HPDE6-E6E7 (cell line): ENCODE results near the gene DBN1.
"Not testable (repeated sequence)": the region's sequence is repeated elsewhere in the genome, so short reads cannot be mapped to it uniquely, and the experiment has no call there.

Experiments
- DNase-seq: peaks from one replicate; pipeline ENCODE4 v3.0.0; 2011; ENCODE audit warnings: missing footprints; ENCODE audit errors: extremely low spot score

The DBN1 gene

GRCh38 chr5:177490992-177491391 lies 17.6 kb upstream of the DBN1 start:
- no peak for DNase-seq

- no peak for DNase-seq
These were observed 17.0 kb upstream of the DBN1 start for GRCh38 chr5:177490311-177490991.

GRCh38 chr5:177489119-177489716 lies 15.8 kb upstream of the DBN1 start:
- DNase-seq = no peak

- no peak for DNase-seq
These were observed 14.5 kb upstream of the DBN1 start for GRCh38 chr5:177487975-177488374.

GRCh38 chr5:177487144-177487543 lies 13.7 kb upstream of the DBN1 start:
- no peak for DNase-seq

- no peak for DNase-seq
These were observed 12.8 kb upstream of the DBN1 start for GRCh38 chr5:177486256-177486655.

- DNase-seq = not testable (repeated sequence)
These were observed 12.3 kb upstream of the DBN1 start for GRCh38 chr5:177485753-177486152.

- DNase-seq = no peak
These were observed 11.6 kb upstream of the DBN1 start for GRCh38 chr5:177484902-177485549.

- no peak for DNase-seq
These were observed 10.8 kb upstream of the DBN1 start for GRCh38 chr5:177483994-177484901.

GRCh38 chr5:177483042-177483441 lies 9.6 kb upstream of the DBN1 start:
- no peak for DNase-seq

- DNase-seq = no peak
These were observed 8.9 kb upstream of the DBN1 start for GRCh38 chr5:177482359-177482795.

GRCh38 chr5:177479774-177480173 lies 6.3 kb upstream of the DBN1 start:
- no peak for DNase-seq

- no peak for DNase-seq
These were observed 5.5 kb upstream of the DBN1 start for GRCh38 chr5:177478711-177479646.

GRCh38 chr5:177477701-177478477 lies 4.5 kb upstream of the DBN1 start:
- no peak for DNase-seq

- no peak for DNase-seq
These were observed 3.2 kb upstream of the DBN1 start for GRCh38 chr5:177476531-177477233.

- DNase-seq = no peak
These were observed 2.4 kb upstream of the DBN1 start for GRCh38 chr5:177475563-177476427.

GRCh38 chr5:177474846-177475562 lies 1.6 kb upstream of the DBN1 start:
- no peak for DNase-seq

- no peak for DNase-seq
These were observed 605 bp upstream of the DBN1 start for GRCh38 chr5:177474002-177474476.
